ENCODE data around the gene CLTCL1.
A peak's percentile ranks its signal among the peaks of the same experiment; 100 is the strongest.
"Not testable (repeated sequence)": the region's sequence is repeated elsewhere in the genome, so short reads cannot be mapped to it uniquely, and the experiment has no call there.

The CLTCL1 gene

GRCh38 chr22:19216579-19216978 lies 74.9 kb downstream of the CLTCL1 start:
- no peak for DNase-seq

GRCh38 chr22:19215360-19215759 lies 76.2 kb downstream of the CLTCL1 start:
- DNase-seq, result no peak

GRCh38 chr22:19214078-19214473 lies 77.4 kb downstream of the CLTCL1 start:
- DNase-seq, result peak in 1 of 14 donors; percentile 7

- DNase-seq, result peak in 2 of 14 donors; percentile 7 to 33
Observed at GRCh38 chr22:19213442-19214077, 78.0 kb downstream of the CLTCL1 start.

GRCh38 chr22:19213001-19213400 lies 78.5 kb downstream of the CLTCL1 start:
- DNase-seq, result no peak

- DNase-seq, result no peak
Observed at GRCh38 chr22:19212302-19212870, 79.1 kb downstream of the CLTCL1 start.

- DNase-seq, result no peak
Observed at GRCh38 chr22:19210188-19210587, 81.3 kb downstream of the CLTCL1 start.

GRCh38 chr22:19208287-19208847 lies 83.2 kb downstream of the CLTCL1 start:
- DNase-seq, result no peak

- no peak for DNase-seq
Observed at GRCh38 chr22:19207884-19208283, 83.6 kb downstream of the CLTCL1 start.

GRCh38 chr22:19207401-19207808 lies 84.1 kb downstream of the CLTCL1 start:
- DNase-seq, result no peak

- no peak for DNase-seq
Observed at GRCh38 chr22:19206287-19206686, 85.2 kb downstream of the CLTCL1 start.

- no peak for DNase-seq
Observed at GRCh38 chr22:19204640-19205039, 86.9 kb downstream of the CLTCL1 start.

- DNase-seq, result no peak
Observed at GRCh38 chr22:19203834-19204233, 87.7 kb downstream of the CLTCL1 start.

- not testable (repeated sequence) for DNase-seq
Observed at GRCh38 chr22:19202799-19203186, 88.7 kb downstream of the CLTCL1 start.

GRCh38 chr22:19201869-19202798 lies 89.4 kb downstream of the CLTCL1 start:
- peak in 1 of 14 donors; percentile 10 for DNase-seq

GRCh38 chr22:19201130-19201868 lies 90.2 kb downstream of the CLTCL1 start:
- no peak for DNase-seq

GRCh38 chr22:19199479-19199878 lies 92.0 kb downstream of the CLTCL1 start:
- DNase-seq, result no peak

GRCh38 chr22:19197997-19198865 lies 93.3 kb downstream of the CLTCL1 start:
- DNase-seq, result no peak

- no peak for DNase-seq
Observed at GRCh38 chr22:19196841-19197612, 94.5 kb downstream of the CLTCL1 start.
